Tongue (tissue), 2 donors: ENCODE data around the gene FAM110A. TPM values are rescaled to one million over a fixed set of nuclear protein-coding genes. Genes with fewer than 3 reads are reported as not detected.
"Not testable (repeated sequence)": the region's sequence is repeated elsewhere in the genome, so short reads cannot be mapped to it uniquely, and the experiment has no call there.

Experiments used
- DNase-seq: peaks from one replicate; pipeline ENCODE4 v3.0.0-alpha.2; 2015
- total RNA-seq: library from RNA; depleted of rRNA; stranded (reverse); fragments of >200 nt; gene quantifications from one replicate; pipeline ENCODE4 v1.2.3, GENCODE V29; 2014

The FAM110A gene
- total RNA-seq, 1 donor from 2014 or later, result 4.9 TPM

DNA sequence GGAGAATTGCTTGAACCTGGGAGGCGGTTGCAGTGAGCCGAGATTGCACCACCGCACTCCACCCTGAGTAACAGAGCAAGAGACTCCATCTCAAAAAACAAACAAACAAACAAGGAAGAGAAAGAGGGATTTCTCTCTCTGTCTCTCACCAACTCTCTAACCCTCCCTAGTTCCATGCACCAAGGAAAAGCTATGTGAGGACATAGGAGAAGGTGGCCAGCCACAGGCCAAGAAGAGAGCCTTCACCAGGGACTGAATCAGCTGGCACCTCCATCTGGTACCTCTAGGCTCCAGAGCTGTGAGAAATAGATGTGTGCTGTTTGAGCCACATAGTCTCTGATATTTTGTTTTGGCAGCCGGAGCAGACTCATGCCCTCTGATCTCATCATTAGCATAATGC, 9.0 kb upstream of the FAM110A start:
- no peak for DNase-seq

DNA sequence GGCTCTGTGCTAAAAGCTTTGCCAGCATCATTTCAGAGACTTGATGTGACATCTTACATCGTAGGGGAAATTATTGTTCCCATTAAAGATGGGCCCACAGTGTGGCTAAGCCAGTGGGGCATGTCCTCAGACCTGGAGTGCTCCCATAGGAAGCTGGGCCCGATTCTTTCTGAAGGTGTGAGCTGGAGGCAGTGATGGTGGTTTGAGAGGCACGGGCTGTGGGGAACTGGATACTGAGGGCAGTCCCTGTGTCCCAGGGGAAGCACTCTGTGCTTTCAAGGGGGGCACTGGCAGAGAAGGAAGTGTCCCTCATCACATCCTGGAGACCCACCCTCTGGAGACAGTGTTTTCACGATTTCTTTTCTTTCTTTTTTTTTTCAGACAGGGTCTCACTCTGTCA, 8.6 kb upstream of the FAM110A start:
- DNase-seq, result no peak

DNA sequence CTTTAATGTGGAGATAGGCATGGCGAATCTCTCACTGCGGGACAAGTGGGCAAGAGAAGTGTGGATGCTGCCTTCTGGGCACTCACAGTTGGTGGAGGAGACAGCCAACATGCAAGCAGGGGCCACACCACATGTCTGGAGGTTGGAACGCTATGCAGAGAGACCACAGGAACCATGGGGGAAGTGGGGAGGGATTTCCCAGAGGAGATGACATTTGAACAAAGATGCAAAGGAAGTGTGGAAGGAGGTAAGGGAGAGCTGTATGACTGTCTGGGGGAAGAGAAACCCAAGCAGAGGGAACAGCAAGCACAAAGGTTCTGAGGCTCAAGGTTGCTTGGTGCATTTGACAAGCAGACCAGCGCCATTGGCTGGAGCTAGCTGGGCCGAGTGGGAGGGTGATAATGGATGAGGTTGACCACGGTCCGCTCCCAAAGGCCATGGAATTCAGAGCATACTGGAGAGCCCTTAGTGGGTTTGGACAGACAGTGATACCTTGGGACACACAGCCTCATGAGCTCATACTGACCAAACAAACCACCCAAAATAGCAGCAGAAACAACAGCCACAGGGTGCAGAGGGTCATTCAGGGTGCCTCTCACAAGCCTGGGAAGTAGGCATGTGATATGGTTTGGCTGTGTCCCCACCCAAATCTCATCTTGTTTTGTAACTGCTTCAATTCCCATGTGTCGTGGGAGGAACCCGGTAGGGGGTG, 7.6 kb upstream of the FAM110A start:
- no peak for DNase-seq

DNA sequence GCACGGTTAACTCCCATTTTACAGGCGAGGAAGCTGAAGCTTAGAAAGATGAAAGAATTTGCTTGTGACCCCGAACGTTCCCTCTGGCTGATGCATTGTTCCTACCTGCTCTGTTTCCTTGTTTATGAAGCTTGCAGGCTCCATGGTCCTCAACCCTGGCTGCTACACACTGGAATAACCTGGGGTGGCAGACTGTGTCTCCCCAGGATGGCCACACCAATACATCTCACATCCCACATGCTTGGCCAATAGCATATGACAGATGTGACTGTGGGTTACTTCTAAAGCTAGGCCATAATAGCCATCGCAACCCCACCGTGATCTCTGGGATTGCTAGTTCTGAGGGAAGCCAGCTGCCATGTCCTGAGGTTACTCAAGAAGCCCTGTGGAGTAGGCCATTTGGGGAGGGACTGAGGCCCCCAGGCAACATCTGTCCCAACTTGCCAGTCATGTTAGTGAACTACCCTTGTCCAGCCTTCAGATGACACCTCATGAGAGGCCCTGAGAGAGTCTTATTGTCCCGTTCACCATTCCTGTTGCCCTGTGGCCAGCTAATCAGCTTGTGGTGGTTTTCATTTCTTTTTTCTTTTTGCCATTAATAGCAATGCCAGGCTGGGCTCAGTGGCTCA, 6.7 kb upstream of the FAM110A start:
- no peak for DNase-seq

DNA sequence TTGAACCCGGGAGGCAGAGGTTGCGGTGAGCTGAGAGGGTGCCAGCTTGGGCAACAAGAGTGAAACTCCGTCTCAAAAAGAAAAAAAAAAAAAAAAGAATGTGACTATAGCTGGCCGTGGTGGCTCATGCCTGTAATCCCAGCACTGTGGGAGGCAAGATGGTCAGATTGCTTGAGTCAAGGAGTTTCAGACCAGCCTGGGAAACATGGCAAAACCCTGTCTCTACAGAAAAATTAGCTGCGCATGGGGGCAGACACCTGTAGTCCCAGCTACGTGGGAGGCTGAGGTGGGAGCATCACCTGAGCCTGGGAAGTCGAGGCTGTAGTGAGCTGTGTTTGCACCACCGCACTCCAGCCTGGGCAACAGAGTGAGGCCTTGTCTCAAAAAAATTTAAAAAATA, 5.5 kb upstream of the FAM110A start:
- not testable (repeated sequence) for DNase-seq

DNA sequence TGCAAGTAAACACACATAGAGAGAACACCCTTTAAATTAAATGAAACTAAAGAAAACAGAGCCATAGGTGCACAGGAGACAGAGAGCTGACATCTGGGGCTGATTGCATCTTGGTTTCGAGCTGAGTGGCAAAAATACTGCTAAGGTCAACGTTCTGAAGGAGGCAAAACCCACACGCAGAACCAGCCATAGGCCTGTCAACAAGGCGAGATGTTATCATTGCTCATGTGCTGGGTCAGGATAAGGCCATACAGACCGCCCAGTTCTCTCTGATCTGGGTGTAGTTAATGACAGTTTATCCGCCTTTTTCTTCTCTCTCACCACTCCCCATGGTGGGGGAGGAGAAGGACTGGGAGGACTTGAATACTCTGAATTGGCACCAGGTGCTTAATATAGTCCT, 4.5 kb upstream of the FAM110A start:
- no peak for DNase-seq

DNA sequence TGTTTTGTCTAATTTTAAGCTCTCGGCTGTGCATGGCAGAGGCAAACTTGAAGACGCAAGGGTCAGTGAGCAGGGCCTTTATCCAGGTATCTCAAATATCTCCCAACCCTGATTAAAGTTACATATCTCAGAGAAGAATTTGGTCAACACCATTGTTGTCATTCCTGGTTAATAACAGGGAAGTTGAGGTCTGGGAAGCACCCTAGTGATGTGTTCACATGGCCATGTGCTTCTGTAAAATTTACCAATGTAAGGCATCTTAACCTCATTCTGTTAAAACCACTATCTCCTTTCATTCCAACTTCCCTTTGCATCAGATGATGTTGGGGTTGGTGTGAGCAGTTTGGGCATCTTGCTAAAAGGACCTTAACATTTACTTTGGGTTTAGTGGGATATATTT, 4.0 kb upstream of the FAM110A start:
- DNase-seq, result no peak

DNA sequence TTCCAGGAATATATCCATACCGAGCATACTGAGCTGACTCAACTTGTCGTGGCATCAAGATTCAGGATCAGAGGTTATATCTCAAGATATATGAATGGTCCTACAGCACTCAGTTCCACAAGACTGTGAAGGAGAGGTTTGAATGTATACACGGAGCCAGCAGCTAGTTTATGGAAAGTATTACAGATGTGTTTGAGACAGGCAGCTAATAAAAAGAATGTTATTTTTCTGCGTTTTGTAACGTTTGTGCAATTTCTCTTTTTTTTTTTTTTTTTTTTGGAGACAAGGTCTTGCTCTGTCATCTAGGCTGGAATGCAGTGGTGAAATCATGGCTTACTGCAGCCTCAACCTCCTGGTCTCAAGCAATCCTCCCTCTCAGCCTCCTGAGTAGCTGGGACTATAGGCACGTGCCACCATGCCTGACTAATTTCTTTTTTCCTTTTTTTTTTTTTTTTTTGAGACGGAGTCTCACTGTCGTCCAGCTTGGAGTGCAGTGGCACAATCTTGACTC, 3.4 kb upstream of the FAM110A start:
- no peak for DNase-seq

DNA sequence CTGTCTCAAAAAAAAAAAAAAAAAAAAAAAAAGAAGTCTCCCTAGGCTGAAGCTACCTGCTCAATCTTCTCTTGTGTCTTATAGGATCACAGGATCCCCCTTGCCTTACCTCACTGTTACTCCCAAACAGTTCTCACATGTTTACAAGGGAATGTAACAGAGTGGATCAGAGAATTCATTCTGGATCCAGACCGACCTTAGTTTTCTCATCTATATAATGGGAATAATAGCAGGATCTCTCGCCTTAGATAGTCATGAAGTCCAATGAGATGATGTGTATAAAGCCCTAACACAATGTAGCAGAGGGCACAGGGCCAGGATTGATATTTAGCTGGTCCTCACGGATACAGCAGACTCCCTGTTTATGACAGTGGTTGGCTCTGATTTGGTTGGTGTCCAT, 2.3 kb upstream of the FAM110A start:
- no peak for DNase-seq

DNA sequence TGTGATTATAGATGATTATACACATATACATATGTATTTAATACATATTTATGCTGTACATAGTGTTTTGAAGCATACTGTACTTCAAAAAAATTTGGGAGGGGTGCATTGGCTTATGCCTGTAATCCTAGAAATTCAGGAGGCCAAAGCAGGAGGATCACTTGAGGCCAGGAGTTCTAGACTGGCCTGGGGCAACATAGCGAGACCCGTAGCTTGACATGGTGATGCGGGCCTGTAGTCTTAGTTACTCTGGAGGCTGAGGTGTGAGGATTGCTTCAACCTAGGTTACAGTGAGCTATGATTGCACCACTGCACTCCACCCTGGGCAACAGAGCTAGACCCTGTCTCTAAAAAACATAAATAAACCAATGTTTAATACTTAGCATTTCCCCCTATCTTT, 1.6 kb upstream of the FAM110A start:
- no peak for DNase-seq

DNA sequence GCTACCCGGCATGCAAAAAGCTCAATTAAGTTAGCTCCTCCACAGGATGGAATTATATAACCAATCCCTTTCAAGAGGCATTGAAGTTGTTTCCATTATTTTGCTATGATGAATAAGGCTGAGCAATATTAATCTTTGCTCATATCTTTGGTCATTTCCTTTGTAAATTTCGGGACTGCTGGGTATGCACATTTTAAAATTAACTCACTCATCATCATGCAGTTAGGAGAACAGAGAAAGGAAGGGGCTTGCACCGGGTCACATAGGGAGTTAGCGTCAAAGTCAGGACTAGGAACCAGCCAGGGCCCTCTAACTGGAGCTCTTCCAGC, 430 bp upstream of the FAM110A start:
- DNase-seq, result no peak

DNA sequence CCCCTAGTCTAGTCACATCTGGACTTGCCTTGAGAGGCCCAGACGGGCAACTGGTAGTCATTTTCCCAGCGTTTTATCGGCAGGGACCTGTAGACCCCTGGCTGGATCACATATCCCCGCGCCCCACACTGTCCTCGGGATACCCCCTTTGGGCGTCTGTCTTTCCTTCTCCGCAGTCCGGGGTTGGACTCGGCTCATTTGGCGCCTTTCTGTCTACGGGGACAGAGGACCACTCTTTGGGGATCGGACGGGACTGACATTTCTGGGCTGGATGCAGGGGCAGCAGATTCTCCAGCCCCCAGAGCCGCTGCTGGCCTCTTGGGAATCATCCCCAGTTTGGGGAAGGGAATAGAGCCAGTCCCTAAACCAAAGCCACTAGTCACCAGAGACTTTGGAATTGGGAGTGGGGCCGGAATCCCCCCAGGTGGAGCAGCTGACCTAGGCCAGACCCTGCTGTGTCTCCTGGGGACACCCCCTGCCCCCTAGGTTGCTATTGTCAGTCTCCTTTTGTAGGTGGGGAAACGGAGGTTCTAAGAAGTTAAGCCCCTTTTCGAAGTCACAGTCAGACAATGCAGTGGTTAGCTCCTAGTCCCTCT, 734 bp downstream of the FAM110A start:
- DNase-seq, result no peak

DNA sequence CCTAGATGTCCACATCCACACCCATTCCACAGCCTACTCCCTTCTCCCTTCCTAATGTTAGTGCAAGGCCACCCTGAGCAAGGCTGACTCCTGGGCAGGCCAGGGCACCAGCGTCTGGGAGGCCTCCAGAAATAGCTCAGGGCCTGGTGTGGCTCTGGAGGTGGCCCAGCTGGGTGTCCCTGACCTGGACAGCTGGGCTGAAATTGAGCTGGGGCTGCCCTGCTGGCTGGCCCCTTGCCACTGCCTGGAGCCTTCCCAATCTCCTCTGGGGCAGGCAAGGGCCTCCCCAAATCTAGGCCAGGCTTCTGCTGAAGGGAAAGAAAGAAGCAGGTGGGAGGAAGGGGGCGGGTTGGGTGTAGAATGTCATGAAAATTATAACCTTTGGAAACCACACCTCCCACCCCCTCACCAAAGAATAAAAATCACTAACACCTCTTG, 2.1 kb downstream of the FAM110A start:
- peak; percentile 88 for DNase-seq

DNA sequence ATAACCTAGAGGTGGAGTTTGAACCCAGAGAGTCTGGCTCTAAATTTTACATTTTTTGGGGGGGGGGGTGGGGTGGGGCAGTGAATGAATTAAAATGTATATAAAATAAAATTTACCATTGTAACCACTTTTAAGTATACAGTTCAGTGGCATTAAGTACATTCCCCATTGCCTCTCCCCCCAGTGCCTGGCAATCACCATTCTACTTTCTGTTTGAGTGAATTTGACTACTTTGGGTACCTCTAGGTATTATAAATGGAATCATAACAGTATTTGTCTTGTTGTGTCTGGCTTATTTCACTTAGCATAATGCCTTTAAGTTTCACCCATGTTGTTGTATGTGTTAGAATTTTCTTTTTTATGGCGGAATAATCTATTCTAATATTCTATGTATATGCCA, 2.7 kb downstream of the FAM110A start:
- no peak for DNase-seq

DNA sequence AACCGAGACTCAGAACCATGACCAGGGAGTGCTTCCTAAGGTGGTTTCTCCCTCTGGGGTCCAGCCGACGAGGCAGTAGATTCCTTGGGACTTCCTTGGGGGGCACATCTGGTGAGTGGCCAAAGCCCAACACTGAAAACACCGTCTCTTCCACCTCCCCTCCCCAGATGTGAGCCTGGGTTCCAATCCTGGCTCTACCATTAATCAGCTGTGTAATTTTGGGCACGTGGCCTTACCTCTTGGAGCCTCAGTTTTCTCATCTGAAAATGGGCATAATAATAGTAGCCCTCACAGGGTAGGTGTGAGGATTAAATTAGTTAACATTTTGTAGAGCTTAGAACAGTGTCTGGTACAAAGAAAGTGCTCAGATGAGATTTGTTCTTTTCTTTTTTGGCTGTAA, 5.5 kb downstream of the FAM110A start:
- DNase-seq, result no peak

DNA sequence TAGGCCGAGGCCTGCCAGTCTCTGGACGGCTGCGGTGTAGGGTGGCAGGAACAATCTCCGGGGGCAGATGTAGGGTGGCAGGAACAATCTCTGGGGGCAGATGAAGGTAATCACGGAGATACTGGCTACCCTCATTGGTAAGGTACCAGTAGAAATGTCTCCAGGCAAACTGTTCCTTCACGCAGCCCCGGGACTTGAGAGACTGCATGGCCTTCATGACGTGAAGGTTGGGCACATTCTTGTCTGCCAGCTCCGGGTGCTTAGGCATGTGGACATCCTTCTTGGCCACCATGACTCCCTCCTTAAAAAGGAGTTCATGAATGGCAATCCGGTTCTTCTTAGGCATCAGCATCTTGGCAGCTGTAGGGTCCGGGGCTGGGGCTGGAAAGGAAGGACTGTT, 6.1 kb downstream of the FAM110A start:
- no peak for DNase-seq

DNA sequence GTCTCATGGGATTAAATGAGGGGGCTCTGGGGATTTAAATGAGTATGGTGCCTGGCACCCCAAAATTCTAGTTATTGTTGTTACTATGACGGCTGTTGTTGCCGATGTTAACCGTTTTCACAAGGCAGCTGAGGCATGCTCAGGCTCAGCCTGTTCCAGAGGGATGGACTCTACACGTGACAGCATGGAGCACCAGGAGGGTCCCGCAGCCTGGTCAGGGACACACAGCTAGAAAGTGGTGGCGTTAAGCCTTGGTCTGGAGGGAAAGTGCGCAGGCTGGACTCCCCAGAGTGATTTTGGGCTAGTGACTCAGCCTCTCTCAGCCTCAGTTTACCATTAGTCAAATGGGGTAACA, 7.0 kb downstream of the FAM110A start:
- no peak for DNase-seq

DNA sequence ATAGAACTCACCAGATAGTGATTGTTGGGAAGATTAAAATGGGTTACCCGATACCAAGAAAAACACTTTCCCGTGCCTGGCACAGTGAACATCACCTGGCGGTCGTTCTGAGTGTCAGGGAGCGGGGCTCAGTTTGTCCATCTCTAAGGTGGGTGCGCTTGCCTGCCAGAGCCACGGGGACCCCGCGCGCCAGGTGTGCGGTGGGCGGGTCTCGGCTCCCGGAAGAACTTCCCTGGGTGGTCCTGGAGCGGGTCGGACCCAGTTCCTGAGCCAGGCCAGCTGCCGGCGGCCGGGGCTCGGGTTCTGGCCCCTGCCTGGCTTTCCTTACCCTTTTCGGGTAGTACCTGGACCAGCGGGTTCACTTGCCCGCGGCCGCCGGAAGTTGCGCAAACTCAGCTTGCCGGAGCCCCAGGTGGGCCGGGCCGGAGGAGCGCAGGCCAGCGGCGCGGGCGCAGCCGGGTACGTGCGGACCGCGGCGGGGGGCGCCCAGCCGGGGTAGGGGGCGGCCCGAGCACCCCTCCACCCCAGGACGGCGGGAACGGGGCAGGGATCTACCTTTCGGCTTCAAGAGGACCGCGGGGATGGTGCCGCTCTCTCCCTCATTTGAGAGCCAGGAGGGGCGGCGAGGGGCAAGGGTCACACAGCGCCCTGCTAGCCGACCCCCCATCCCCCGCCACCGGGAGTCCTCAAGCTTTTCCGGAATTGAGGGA, 7.5 kb downstream of the FAM110A start:
- DNase-seq, result no peak

DNA sequence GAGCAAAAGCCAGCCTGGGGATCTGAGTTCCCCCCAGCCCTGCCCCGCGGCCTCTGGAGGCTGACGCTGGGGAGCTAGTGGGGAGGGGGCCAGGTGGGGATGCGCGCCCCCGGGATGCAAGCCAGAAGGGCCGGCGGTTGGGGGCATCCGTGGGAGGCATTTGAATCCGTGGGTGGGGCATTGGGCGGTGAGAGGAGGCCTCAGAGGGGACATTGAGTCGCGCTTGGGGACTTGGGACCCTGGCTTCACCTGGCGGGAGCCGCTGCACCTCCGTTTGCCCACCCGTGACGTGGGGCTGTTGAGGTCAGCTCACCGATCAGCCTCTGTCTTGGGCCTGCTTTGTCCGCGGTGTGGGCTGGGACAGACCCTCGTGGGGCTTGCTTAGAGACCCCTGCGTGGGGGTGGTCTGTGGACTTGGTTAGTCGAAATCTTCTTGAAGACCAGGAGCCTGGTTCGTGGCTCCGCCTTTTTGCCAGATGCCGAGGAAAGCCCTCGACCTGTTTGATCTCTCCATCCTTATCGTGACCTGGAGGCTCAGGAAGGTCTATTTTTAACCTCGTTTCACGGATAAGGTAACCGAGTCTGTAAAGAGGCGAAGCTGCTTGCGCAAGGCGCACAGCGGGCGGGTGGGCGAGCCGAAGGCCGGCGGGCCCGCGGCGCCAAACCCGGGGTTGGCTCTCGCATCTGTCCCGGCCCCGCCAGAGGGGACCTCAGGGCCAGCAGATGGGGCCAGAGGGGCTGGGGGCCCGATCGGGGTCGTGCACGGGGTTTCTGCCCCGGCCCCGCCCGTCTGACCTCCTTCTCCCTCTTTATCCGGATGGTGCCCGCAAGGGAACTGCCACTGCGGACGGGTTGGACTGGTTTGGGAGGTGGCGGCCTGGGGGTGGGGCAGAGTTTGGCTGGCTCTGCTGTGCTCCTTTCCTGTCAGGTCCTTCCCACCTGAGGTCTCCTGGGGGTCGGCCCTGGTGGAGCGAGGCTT, 8.3 kb downstream of the FAM110A start:
- DNase-seq, result no peak

DNA sequence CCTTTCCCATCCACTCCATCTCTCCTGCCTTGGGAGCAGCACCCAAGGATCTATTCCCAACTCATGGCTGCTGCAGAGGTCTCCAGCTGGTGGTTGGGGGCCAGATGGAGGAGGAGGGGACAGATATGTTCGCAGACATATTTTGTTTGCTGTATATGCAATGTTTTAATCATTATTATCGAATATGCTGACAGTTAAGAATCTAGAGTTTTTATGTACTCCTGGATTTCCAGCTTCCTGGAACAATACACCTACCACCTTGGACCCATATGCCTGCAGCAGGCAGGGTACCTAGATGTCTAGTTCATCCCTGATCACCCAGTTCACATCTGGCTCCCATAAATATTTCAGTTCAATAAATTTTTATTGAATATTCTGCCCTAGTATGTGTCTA, 9.0 kb downstream of the FAM110A start:
- DNase-seq, result no peak

DNA sequence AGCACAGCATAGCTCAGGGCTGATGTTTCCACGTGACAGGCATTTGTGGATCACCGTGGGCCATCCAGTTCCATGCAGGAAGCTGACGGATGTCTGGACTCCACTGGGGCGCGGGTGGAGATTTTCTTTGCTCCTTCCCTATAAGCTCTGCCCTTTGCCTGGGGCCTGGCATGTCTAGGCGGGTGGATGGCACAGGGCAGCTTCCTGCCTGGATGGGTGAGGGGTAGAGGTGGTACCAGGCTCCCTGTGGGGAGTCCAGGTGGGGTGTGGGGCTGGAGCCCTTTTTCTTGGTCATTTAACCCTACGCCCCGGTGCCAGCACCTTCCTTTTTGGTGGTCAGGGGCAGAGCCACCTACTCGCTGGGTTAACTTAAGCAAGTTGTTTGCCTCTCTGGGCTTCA, 10.4 kb downstream of the FAM110A start:
- no peak for DNase-seq
